Activated CD4-positive, CD25-positive, alpha-beta regulatory T cell treated with anti-CD3 and anti-CD28 coated beads, Interleukin-2, amount 50 U/mL, for 72 hours (primary cell): ENCODE measurements around the gene SLC22A31.
A peak's percentile ranks its signal among the peaks of the same experiment; 100 is the strongest.

ENCODE experiments used
- DNase-seq: peaks from one replicate; pipeline ENCODE4 v3.0.0; 2021

The SLC22A31 gene

DNA sequence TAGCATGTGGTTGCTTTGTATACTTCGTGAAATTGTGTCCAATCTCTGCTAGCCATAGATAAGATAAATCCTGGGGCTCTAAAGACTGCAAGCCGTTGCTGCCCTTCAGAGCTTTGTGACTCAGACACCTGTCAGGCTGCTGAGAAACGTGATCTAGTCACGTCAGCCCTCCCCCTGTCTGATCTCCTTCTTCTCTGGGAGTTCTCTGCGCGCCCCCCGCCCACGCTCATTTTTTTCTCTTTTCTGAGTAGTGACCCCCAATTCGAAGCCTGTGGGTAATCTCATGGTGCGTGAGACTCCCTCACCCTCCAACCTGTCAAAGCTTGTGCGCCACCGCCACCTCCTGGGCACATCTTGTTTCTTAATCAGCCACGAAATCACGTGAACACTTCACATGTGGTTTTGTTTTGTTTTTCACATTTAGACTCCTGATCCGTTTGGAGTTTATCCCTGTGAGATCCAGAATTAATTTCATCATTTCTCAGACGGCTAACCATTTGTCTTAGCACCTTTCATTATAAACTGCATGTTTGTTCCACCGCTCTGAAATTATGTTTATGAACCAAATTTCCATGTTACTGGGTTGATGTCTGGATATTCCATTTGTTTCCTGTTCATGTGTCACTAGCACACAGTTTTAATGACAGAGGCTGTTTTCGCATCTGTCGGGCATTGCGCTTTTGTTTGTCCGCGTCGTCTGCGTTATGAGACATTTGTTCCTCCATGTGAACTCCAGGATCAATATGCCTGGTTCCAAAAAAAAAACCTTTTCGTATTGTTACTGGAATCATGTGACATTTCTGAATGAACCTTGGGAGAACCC, 16.2 kb upstream of the SLC22A31 start:
- DNase-seq, result peak; percentile 75

DNA sequence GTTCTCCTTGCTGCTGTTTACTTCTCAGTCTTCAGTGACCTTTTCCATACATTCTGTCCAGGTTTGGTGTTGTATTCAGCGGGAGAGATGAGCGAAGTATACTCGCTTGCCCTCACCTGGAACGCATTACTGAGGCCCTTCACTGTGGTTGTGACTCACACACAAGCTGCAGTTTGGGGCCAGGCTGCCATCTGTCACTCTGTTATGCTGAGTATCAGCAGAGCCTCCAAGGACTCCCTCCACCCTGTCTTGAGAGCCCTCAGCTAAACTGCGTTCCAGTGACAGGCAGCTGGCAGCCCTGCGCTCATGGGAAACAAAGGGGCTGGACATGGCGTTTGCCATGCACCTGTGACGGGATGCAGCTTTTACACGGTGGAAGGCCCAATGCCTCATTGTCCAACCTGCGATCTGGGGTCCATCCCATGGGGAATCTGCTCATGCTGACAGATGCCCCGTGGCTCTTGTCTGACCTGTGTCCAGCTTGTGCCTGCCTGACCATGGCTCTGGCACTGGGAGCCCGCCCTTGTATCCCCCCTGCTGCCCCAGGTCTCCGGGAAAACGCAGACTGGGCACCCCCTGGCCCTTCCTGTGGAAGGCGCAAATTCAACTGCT, 10.7 kb upstream of the SLC22A31 start:
- no peak for DNase-seq

DNA sequence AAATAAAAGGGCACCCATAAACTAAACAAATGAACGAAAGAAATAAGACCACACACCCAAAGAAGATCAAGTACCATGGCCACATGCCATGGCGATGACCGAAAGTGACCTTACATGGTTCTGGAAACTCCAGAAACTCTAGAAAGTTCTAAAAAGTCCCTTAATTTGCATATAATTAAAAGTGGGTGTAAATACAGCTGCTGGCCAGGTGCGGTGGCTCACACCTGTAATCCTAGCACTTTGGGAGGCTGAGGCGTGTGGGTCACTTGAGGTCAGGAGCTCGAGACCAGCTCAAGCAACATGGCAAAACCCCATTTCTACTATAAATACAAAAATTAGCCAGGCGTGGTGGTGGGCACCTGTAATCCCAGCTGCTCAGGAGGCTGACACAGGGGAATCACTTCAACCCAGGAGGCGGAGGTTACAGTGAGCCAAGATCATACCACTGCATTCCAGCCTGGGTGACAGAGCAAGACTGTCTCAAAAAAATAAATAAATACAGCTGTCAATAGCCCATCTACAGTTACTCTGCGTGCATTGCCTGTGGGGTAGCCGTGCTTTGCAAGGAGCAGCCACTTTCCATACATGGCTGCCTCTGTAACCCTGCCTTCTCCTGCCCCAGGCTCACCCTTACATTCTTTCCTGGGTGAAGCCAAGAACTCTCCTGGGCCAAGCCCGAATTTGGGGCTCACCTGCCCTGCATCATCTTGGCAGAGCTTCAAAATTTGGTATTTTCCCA, 10.0 kb upstream of the SLC22A31 start:
- no peak for DNase-seq

DNA sequence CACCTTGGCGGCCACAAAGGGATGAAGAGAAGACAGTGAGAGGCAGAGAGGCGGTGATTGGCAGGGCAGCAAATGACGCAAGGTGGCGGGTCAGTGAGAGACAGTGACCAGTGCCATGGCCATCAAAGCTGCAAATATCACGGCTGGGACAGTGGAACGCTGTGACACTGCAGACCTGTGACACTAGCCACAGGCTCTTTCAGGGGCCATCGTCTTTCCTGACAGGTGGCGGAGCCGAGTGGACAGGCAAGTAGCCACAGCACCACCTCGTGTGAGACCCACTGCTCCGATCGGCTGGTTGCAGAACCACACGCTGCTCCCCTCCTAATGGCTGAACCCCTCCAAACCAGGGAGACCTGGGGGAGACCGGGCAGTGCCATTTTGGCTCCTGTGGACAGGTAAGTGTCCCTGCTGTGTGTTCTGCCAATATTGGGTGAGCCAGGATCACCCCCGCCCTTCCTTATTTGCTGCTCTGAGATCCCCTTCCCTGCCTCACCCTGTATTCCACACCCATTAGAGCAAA, 9.2 kb upstream of the SLC22A31 start:
- DNase-seq, result no peak

DNA sequence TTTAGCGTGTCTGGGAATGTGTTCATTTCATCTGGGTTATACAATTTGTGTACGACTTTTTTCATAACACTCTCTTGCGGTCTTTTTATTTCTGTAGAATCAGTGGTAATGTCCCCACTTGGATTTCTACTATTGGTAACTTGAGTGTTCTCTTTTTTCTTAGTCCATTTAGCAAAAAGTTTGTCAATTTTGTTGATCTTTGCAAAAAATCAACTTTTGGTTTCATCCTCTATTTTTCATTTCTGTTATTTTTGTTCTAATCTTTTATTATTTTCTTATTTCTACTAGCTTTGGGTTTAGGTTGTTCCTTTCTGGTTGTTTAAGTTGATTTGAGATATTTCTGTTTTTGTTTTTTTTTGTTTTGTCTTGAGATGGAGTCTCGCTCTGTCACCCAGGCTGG, 7.7 kb upstream of the SLC22A31 start:
- DNase-seq, result no peak

DNA sequence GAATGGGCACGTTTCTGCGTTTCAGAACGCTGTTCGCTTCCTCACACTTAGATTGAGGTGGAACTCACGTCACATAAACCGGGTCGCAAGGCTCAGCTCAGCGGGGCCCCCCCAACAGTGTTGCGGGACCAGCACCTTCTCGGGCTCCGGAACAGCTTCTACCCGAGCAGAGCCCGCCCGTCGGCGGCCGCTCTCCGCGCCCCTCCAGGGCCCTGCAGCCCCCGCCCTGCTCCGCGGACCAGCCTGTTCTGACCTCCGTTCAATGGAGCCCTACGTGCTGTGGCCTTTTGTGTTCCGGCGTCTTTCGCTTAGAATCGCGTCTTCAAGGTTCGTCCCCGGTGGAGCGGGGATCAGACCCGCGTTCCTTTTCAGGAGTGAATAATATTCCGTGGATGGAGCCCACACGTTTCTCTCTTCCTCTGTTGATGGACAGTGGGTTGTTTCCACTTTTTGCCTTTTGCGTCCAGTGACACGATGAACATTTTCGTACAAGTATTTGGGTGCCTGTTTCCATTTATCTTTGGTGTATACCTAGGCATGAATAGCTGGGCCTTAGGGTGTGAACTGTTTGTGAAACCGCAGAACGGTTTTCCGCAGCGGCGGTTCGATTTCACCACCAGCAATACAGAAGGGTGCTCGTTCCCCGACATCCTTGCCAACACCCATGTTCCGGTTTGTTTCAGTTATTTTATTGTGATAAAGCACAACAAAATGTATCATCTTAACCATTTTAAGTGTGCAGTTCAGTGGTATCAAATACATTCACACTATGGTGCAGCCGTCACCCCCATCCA, 2.3 kb upstream of the SLC22A31 start:
- no peak for DNase-seq

DNA sequence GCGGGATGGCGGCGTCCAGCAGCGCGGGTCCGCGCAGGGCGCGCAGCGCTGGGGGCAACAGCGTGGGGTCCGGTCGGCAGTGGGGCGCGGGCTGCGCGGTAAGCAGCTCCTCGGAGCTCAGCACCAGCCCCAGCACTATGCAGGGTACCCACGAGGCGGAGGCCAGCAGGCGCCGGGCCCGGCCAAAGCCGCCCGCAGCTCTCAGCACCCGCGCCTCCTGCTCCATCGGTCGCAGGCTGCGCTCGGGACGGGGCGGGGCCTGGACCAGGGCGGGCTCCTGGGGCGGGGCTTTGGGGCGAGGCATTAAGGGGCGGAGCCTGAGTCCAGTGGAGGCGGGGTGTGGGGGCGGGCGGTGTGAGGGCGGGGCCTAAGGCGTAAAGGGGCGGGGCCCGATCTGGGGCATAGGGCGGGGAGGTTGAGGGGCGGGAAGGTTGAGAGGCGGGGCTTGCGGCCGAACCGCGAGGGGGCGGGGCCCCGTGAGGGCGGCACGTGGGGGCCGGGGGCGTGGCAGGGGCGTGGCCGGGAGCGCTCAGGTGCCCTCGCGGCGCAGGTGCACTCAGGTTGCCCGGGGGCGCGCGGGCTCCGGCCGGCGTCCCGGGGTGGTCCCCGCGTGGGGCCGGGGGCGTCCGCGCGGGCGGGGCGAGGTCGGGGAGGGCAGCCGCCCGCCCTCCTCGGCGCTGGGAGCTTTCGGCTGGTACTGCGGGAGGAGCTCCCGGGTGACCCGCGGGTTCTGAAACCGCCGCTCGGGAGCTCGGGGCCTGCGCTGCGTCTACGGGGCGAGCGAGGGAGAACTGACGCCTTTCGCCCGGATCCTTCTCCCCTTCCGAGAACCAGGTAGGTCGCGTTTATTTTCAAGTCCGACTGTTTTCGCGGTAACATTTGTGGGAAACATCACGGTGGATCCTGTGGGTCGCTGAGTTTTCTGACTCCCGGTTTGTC, 1.4 kb upstream of the SLC22A31 start:
- DNase-seq, result peak; percentile 77

DNA sequence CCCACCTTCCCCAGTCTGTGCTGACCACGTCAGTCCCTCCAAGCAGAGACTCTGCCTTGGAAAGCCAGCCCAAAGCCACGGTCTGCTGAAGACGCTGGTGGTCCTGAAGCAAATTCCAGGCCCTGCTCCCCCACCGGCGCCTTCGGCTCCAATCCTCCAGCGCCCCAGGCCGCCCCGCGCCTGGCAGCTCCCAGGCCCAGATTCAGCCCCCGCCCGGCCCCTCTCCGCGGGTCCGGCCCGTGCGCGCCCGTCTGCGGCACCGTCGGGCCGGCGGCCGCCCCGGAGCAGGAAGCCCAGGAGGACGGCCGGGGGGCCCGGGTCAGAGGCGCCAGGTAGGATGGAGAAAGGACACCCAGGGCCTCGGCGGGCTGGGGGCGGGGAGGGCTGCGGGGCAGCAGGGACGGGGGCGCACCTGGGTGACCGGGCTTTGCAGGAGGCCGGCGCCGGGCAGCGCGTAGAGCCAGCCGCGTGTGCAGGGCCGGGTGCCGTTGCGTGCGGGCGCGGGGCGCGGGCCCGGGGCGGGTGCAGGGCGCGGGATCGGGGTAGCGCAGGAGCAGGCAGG, 594 bp upstream of the SLC22A31 start:
- DNase-seq, result no peak

DNA sequence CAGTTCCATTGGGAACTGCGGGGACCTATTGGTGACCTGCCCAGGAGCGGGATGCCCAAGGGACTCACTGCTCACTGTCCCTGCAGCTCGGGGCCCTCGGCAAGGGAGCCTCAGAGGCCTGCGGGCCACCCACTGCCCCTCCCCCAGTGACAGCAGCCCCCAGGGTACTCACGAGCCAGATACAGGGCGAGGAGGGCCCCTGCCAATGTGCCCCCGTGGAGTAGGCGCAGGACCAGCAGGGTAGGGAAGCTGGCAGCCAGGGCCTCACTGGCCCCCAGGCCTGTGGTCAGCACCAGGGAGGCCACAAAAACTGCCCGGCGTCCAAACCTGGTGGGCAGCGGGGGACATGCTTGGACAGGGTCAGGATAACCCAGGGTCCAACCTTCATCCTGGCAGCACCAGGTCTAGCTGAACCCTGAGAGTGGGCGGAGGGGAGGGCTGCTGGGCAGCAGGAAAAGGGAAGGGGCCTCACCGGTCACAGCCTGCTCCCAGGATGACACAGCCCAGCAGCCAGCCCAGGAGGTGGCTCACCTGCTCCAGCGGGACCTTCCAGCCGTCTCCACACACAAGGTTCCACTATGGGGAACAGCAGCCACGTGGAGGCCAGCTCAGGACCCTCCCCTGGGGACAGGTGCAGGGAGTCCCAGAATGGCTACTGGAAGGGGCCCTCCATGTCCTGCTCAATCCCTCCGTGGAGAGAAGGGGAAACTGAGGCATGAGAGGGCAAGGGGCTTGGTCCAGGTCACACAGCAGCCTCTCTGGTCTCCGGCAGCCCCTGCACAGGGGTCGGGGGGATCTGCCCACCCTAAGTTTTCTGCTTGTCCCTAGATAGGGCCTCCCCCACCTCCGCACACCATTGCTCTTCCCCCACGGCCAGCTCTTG, 855 bp downstream of the SLC22A31 start:
- no peak for DNase-seq

DNA sequence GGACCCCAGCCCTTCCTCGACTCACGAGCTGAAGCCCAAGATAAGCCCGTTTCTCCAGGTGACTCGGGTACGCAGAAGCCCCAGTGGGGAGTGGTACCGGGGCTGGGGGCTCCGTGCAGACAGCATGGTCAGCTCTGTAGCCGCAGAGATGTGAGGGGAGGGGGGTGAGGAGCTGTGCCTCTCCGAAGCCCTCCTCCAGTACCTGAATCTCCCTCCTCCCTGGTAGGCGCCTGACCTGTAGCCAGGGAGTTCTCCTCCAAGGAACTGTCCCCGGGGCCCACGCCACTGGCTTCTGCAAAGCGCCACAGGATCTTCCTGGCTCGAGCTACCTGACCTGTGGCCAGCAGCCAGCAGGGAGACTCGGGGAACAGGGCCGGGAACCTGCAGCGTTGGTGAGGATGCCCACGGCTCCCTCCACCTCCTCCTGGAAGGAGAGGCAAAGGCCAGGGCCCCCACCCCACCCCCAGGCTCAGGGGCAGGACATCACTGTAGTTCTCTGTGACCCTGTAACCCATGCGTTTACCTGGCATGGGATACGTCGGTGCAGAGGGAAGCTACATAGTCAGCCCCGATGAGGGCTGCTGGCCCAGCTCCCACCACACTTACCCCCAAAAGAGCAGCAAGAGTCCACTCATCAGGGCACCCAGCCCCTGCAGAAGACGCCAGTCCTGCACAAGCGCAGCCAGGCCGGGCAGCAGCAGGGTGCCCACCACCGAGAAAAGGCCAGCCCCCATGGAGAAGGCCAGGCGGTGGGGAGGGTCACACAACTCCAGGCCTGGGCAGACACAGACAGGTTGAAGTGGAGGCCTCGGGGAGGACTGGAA, 1.7 kb downstream of the SLC22A31 start:
- no peak for DNase-seq

DNA sequence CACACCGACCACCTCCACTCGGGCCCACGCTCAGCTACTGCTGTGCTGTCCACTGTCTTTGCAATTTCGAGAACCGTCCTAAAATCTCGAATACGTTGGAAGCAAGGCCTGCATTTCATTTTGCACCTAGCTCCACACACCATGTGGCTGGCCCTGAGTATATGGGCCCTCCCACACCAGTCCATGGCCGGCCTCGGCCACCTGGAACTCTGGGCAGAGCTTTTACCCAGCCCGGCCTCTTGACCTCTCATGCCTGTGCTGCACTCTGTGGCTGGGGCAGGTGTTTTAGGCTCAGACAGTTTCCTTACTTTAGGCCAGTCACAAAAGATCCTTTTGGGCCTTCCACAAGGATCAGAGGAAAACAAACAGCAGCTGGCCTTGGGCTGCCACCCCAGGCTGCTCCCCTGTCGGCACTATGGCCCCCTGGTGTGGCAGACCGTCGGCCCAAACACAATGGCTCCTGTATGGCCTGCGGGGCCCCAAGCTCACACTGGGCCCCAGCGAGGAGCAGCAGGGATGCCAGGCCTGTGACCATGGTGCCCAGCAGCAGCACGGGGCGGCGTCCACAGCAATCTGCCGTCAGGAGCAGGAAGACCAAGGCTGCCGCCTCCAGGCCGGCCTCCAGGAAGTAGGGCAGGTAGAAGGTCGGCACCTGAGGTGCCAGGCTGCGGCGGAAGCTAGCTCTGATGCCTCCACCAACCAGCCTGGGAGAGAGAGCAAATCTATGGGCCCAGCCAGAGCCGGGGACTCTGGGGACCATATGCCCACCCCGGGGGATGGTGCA, 2.5 kb downstream of the SLC22A31 start:
- DNase-seq, result no peak

DNA sequence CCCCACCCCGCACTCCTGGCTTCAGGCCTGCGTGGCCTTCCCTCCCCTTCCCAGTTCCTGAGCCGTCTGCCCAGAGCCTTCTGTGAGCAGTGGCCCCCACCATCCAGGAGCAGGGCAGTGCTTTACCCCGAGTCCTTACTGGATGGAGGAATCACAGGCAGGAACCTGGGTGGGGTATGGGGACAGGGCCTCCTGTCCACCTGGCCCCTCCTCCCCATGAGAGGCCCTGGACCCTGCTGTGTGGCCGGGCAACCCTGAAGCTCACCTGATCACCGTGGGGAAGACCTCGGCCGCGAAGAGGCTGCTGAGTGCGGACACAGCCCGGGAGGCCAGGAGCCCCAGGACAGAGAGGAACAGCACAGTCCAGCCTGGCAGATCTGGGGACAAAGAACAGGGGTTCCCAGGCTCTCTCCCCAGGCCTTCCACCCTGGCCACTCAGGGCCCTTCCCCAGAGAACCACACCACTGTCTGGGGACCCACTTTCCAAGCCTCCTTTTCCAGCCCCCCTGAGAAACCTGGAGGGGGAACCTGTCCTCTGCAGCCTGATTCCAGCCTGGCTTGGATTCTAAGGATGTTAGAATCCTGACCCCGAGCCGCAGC, 3.2 kb downstream of the SLC22A31 start:
- DNase-seq, result no peak

DNA sequence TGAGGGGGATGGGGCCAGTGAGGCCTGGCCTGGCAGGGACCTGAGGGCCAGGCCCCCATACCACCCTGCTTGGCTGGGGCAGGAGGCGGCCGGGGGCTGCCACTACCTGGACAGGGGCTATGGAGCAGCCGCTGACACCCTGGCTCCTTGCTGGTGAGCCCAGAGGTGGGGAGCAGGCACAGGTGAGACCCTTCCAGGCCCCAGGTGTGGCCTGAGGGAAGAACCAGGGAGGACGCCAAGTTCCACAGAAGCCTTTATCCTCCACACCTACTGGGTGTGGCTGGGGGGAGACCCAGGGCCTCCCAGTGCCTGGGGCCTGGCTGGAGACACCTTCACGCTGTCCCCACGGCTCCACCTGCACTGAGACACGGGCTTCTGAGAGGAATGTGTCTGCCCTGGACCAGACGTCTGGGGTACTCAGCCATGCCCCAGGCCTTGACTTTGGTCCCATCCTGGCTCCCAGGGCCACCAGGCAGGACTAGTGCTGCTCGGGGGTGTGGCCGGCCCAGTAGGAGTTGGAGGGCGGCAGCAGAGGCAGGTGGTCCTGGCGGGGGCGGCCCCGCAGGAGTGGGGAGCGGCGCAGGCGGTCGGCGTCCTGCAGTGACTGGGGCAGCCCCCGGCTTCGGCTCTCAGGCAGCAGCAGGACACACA, 4.7 kb downstream of the SLC22A31 start:
- no peak for DNase-seq

DNA sequence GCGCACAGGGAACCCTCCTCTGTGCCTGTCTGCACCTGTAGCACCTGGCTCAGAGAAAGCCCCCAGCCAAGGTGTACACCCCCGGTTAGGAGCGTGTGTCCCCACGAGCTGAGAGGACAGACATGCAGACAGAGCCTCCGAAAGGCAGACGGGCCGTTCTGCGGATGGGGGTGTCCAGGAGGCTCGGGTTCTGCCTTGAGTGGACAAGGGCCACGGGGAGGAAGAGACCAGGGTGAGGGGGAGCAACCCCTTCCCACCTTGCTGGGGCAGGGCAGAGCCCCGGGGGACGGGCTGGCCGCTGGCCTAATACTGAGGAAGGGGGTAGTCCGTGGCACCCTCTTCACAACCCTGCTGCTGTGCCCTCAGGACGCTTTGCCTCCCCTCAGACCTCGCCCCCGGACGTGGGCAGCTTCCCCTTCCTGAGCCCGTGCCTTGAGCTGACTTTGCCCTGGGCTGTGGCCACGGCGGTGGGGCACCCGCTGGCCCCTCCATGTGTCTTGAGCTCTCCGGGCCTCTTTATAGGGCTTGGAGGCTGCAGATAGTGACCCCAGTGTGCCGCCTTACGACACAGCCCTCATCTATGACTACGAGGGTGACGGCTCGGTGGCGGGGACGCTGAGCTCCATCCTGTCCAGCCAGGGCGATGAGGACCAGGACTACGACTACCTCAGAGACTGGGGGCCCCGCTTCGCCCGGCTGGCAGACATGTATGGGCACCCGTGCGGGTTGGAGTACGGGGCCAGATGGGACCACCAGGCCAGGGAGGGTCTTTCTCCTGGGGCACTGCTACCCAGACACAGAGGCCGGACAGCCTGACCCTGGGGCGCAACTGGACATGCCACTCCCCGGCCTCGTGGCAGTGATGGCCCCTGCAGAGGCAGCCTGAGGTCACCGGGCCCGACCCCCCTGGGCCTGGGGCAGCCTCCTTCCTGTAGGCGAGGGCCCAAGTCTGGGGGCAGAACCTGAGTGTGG, 5.7 kb downstream of the SLC22A31 start:
- DNase-seq, result no peak

DNA sequence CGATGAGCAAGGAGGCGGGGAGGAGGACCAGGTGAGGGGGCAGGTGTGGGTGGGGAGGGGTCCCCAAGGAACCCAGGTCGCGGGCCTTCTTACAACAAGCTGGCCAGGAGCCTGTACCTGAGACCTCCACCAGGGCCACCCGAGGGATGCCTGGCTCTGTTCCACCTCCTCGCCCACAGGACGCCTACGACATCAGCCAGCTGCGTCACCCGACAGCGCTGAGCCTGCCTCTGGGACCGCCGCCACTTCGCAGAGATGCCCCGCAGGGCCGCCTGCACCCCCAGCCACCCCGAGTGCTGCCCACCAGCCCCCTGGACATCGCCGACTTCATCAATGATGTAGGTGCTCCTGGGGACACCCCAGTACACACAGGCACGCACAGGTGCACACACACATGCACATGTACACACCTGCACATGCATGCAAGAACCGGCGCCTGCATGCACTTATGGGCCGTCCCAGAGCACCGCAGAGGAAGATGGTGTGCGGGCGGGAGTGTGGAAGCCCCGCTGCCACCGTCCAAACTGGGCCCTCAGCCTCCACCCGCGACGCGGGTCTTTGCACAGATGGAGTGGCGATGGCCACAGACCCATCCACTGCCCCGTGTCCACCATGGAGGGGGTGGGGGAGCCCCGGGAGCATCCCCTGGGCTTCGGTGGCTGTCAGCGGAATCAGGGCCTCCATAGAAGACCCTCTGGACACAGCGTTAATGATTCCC, 6.6 kb downstream of the SLC22A31 start:
- DNase-seq, result no peak
